Measurements from ENCODE around the gene SLC4A3. TPM values are rescaled to one million over a fixed set of nuclear protein-coding genes. Genes with fewer than 3 reads are reported as not detected.

SLC4A3 gene
- total RNA-seq, 1 experiment from 2014 or later: 13.5 TPM

GRCh38 chr2:219581346-219581745 is 46.1 kb upstream of the SLC4A3 start:
- H3K4me3 ChIP-seq (ENCODE audit: low read depth in 2 of 2, low read length in 2 of 2): no peak overlapping the region
- 0 out of 2 replicates have a peak, but pooled peaks cover 3% of the 10 kb centered on the region for H3K4me1 ChIP-seq (ENCODE audit: control insufficient read depth, insufficient read depth, low read length)
- no peak for TF ChIP-seq CTCF (IDR thresholded peaks at IDR 0.05)
- TF ChIP-seq REST (IDR thresholded peaks at IDR 0.05; ENCODE audit: insufficient read depth in 1 of 2, low read depth in 2 of 2, low read length in 1 of 2): no peak
- TF ChIP-seq TCF7L2 (IDR thresholded peaks at IDR 0.05; ENCODE audit: low read depth, low read length): no peak
- TF ChIP-seq POLR2AphosphoS5 (IDR thresholded peaks at IDR 0.05; ENCODE audit: low read depth, low read length): no peak
- no peak for TF ChIP-seq SIN3A (IDR thresholded peaks at IDR 0.05; ENCODE audit: borderline replicate concordance, insufficient read depth, low read depth, low read length)
- ATAC-seq: no peak
- in situ Hi-C loops (cut with HindIII; ENCODE audit: low pct_unique_long_range_greater_than_20kb, low sequenced_read_pairs) (no loop called here), intact Hi-C loops (cut with micrococcal nuclease; ENCODE audit: unreplicated experiment) (no loop called here)
- H3K9me3 ChIP-seq (ENCODE audit: control insufficient read depth, insufficient read depth, low read depth, low read length): no peaks in the 10 kb centered on the region
- H3K36me3 ChIP-seq (ENCODE audit: control insufficient read depth, insufficient read depth, low read length): no peaks in the 10 kb centered on the region
- DNase-seq (ENCODE audit: low read depth, low spot score): no peak
- ChIA-PET CTCF (no interaction called here), POLR2A (no interaction called here)
- BruUV-seq (replicated peaks): no TSS peak
- no peak overlapping the region for H3K27ac ChIP-seq (ENCODE audit: low read length)
- H3K27me3 ChIP-seq (ENCODE audit: control insufficient read depth, insufficient read depth, low read length): no peaks in the 10 kb centered on the region

GRCh38 chr2:219591091-219591490 is 36.3 kb upstream of the SLC4A3 start:
- no peaks in the 10 kb centered on the region for H3K9me3 ChIP-seq (ENCODE audit: control insufficient read depth, insufficient read depth, low read depth, low read length)
- intact Hi-C loops (cut with micrococcal nuclease; ENCODE audit: unreplicated experiment) (no loop called here), in situ Hi-C loops (cut with HindIII; ENCODE audit: low pct_unique_long_range_greater_than_20kb, low sequenced_read_pairs) (no loop called here)
- no peaks in the 10 kb centered on the region for H3K36me3 ChIP-seq (ENCODE audit: control insufficient read depth, insufficient read depth, low read length)
- ChIA-PET CTCF (no interaction called here), POLR2A (no interaction called here)
- no peak for ATAC-seq
- no peaks in the 10 kb centered on the region for H3K4me1 ChIP-seq (ENCODE audit: control insufficient read depth, insufficient read depth, low read length)
- H3K27me3 ChIP-seq (ENCODE audit: control insufficient read depth, insufficient read depth, low read length): no peaks in the 10 kb centered on the region
- BruUV-seq (replicated peaks): no TSS peak
- no peak overlapping the region for H3K27ac ChIP-seq (ENCODE audit: low read length)
- no peak overlapping the region for H3K4me3 ChIP-seq (ENCODE audit: low read depth in 2 of 2, low read length in 2 of 2)
- no peak for DNase-seq (ENCODE audit: low read depth, low spot score)
- TF ChIP-seq REST (IDR thresholded peaks at IDR 0.05; ENCODE audit: insufficient read depth in 1 of 2, low read depth in 2 of 2, low read length in 1 of 2) (no peak), CTCF (IDR thresholded peaks at IDR 0.05) (no peak), POLR2AphosphoS5 (IDR thresholded peaks at IDR 0.05; ENCODE audit: low read depth, low read length) (no peak), SIN3A (IDR thresholded peaks at IDR 0.05; ENCODE audit: borderline replicate concordance, insufficient read depth, low read depth, low read length) (no peak), TCF7L2 (IDR thresholded peaks at IDR 0.05; ENCODE audit: low read depth, low read length) (no peak)
